Stimulated activated CD4-positive, alpha-beta T cell treated with anti-CD3 and anti-CD28 coated beads, Interleukin-2, amount 100 ng/mL, for 4 hours (primary cell): Measurements from ENCODE around the gene BTBD10.

Experiments
- DNase-seq: peaks from one replicate; pipeline ENCODE4 v3.0.0-alpha.2; 2020; ENCODE audit warnings: low read depth

BTBD10 gene

GRCh38 chr11:13338427-13339069 lies 124.5 kb downstream of the BTBD10 start:
- DNase-seq, result no peak

GRCh38 chr11:13338019-13338426 lies 125.0 kb downstream of the BTBD10 start:
- DNase-seq, result no peak
